GM23338 (cell line): Measurements from ENCODE around the gene BTNL2. TPM values are rescaled to one million over a fixed set of nuclear protein-coding genes. Genes with fewer than 3 reads are reported as not detected.

Experiments used
- ATAC-seq: fragments of 200-7000 bp; cut with Tn5 transposase; 3 replicates; pipeline ENCODE4 v1.9.1; 2020
- DNase-seq: peaks from one replicate; pipeline ENCODE4 v3.0.0-alpha.2; 2015; ENCODE audit warnings: low spot score
- H2AFZ ChIP-seq: fragments of 200-600 bp; sonication (generic); 2 replicates; pipeline ENCODE4 v1.8.0; 2016; ENCODE audit warnings: antibody characterized with exemption, mild to moderate bottlenecking, moderate library complexity
- H3F3A ChIP-seq: fragments of 200-600 bp; sonication (generic); replicated peaks from 2 replicates; pipeline ENCODE4 v1.8.0; 2017; ENCODE audit warnings: antibody characterized with exemption, mixed run types, low read depth
- H3K27ac ChIP-seq: fragments of 200-600 bp; sonication (generic); 2 replicates; pipeline ENCODE4 v1.6.1; 2016; ENCODE audit warnings: low read depth
- H3K27me3 ChIP-seq: fragments of 200-600 bp; sonication (generic); 2 replicates; pipeline ENCODE4 v1.8.0; 2016; ENCODE audit warnings: mild to moderate bottlenecking, mixed run types, moderate library complexity; ENCODE audit not compliant: insufficient read depth
- H3K36me3 ChIP-seq: fragments of 200-600 bp; sonication (generic); 2 replicates; pipeline ENCODE4 v1.8.0; 2016; ENCODE audit warnings: mild to moderate bottlenecking; ENCODE audit not compliant: insufficient read depth
- H3K4me1 ChIP-seq: fragments of 200-600 bp; sonication (generic); 2 replicates; pipeline ENCODE4 v1.8.0; 2016; ENCODE audit warnings: mild to moderate bottlenecking, moderate library complexity; ENCODE audit not compliant: insufficient read depth
- H3K4me2 ChIP-seq: fragments of 200-600 bp; sonication (generic); 2 replicates; pipeline ENCODE4 v1.7.1; 2017; ENCODE audit warnings: mixed run types
- H3K4me3 ChIP-seq: fragments of 200-600 bp; sonication (generic); 2 replicates; pipeline ENCODE4 v1.6.1; 2016; ENCODE audit warnings: mixed run types
- H3K79me2 ChIP-seq: fragments of 200-600 bp; sonication (generic); replicated peaks from 2 replicates; pipeline ENCODE4 v1.8.0; 2017; ENCODE audit warnings: mild to moderate bottlenecking; ENCODE audit not compliant: insufficient read depth
- H3K9me2 ChIP-seq: fragments of 200-600 bp; sonication (generic); 2 replicates; pipeline ENCODE4 v1.8.0; 2017; ENCODE audit not compliant: insufficient read depth
- H4K20me1 ChIP-seq: fragments of 200-600 bp; sonication (generic); replicated peaks from 2 replicates; pipeline ENCODE4 v1.8.0; 2017; ENCODE audit warnings: mild to moderate bottlenecking; ENCODE audit not compliant: insufficient read depth
- H3K27ac Mint-ChIP-seq: 2 replicates; pipeline ENCODE4 v1.8.0; 2020; ENCODE audit warnings: inconsistent platforms, mild to moderate bottlenecking, moderate library complexity, mixed read lengths
- H3K27me3 Mint-ChIP-seq: 3 replicates; pipeline ENCODE4 v1.8.0; 2022; ENCODE audit warnings: low read depth, mild to moderate bottlenecking, moderate library complexity, mixed read lengths, inconsistent platforms; ENCODE audit not compliant: insufficient read depth, poor library complexity
- H3K36me3 Mint-ChIP-seq: 3 replicates; pipeline ENCODE4 v1.8.0; 2021; ENCODE audit warnings: low read depth, mild to moderate bottlenecking, inconsistent platforms, moderate library complexity, mixed read lengths
- H3K4me1 Mint-ChIP-seq: 3 replicates; pipeline ENCODE4 v1.8.0; 2020; ENCODE audit warnings: mild to moderate bottlenecking, inconsistent platforms, mixed read lengths
- H3K4me3 Mint-ChIP-seq: 3 replicates; pipeline ENCODE4 v1.8.0; 2021; ENCODE audit warnings: moderate library complexity, mild to moderate bottlenecking, inconsistent platforms, mixed read lengths
- H3K9me3 Mint-ChIP-seq: 3 replicates; pipeline ENCODE4 v1.8.0; 2020; ENCODE audit warnings: moderate library complexity, mild to moderate bottlenecking, inconsistent platforms, mixed read lengths
- CREB1 ChIP-seq: fragments of 250-450 bp; sonication (Bioruptor Pico); IDR thresholded peaks from 2 replicates; pipeline ENCODE4 v1.5.0; 2020; ENCODE audit warnings: low read depth, mild to moderate bottlenecking, moderate library complexity
- EZH2 ChIP-seq: fragments of 200-600 bp; sonication (generic); IDR thresholded peaks from one replicate; pipeline ENCODE4 v1.8.0; 2017; ENCODE audit warnings: antibody characterized with exemption, mild to moderate bottlenecking, low read depth; ENCODE audit not compliant: unreplicated experiment
- EZH2phosphoT487 ChIP-seq: fragments of 200-600 bp; sonication (generic); IDR thresholded peaks from one replicate; pipeline ENCODE4 v1.8.1; 2018; ENCODE audit warnings: antibody characterized with exemption; ENCODE audit not compliant: unreplicated experiment
- JUNB ChIP-seq: IDR thresholded peaks from one replicate; pipeline ENCODE4 v1.6.1; 2016; ENCODE audit warnings: antibody characterized with exemption; ENCODE audit not compliant: unreplicated experiment
- NANOG ChIP-seq: IDR thresholded peaks from 2 replicates; pipeline ENCODE4 v1.6.1; 2016; ENCODE audit warnings: antibody characterized with exemption, borderline replicate concordance
- POLR2AphosphoS5 ChIP-seq: IDR thresholded peaks from 2 replicates; pipeline ENCODE4 v1.6.1; 2016; ENCODE audit warnings: antibody characterized with exemption, low read depth
- STAT1 ChIP-seq: IDR thresholded peaks from one replicate; pipeline ENCODE4 v1.6.1; 2016; ENCODE audit warnings: antibody characterized with exemption; ENCODE audit not compliant: unreplicated experiment
- ZNF114 ChIP-seq: fragments of 250-450 bp; sonication (Bioruptor Pico); IDR thresholded peaks from 2 replicates; pipeline ENCODE4 v1.5.0; 2020; ENCODE audit warnings: mild to moderate bottlenecking, moderate library complexity
- ZNF331 ChIP-seq: fragments of 250-450 bp; sonication (Bioruptor Pico); IDR thresholded peaks from 2 replicates; pipeline ENCODE4 v1.5.0; 2020; ENCODE audit warnings: low read depth, mild to moderate bottlenecking, moderate library complexity
- polyA plus RNA-seq: library from polyadenylated mRNA; unstranded; fragments of >200 nt; fragmentation: Nextera tagmentation; extraction: Ambion mirVana; gene quantifications from 2 replicates; pipeline ENCODE4 v1.2.1, GENCODE V29; 2016
- total RNA-seq: library from RNA; depleted of rRNA; stranded (reverse); fragments of >200 nt; shearing (Covaris generic); gene quantifications from 2 replicates; pipeline ENCODE4 v1.2.3, GENCODE V29; 2014
- TF ChIP-seq, protein P1 (sequence below): IDR thresholded peaks from one replicate; pipeline ENCODE4 v1.6.1; 2018; ENCODE audit warnings: antibody characterized with exemption; ENCODE audit not compliant: unreplicated experiment
- TF ChIP-seq, protein P2 (sequence below): IDR thresholded peaks from 2 replicates; pipeline ENCODE4 v1.6.1; 2016; ENCODE audit warnings: antibody characterized with exemption
- TF ChIP-seq, protein P3 (sequence below), 2 experiments: fragments of 200-600 bp in 1 of 2; sonication (generic) in 1 of 2; conservative IDR thresholded peaks; 2 replicates each; pipeline versions ENCODE4 v1.5.1 to v1.6.1; 2016 to 2017; ENCODE audit warnings: antibody characterized with exemption in 2 of 2, low read depth in 2 of 2, mild to moderate bottlenecking in 2 of 2, moderate library complexity in 1 of 2
- TF ChIP-seq, protein P4 (sequence below): fragments of 250-450 bp; sonication (Bioruptor Pico); IDR thresholded peaks from 2 replicates; pipeline ENCODE4 v1.5.0; 2020; ENCODE audit warnings: mild to moderate bottlenecking, moderate library complexity

Gene BTNL2
- total and polyA plus RNA-seq, 2 experiments from 2014 or later, result not detected

DNA sequence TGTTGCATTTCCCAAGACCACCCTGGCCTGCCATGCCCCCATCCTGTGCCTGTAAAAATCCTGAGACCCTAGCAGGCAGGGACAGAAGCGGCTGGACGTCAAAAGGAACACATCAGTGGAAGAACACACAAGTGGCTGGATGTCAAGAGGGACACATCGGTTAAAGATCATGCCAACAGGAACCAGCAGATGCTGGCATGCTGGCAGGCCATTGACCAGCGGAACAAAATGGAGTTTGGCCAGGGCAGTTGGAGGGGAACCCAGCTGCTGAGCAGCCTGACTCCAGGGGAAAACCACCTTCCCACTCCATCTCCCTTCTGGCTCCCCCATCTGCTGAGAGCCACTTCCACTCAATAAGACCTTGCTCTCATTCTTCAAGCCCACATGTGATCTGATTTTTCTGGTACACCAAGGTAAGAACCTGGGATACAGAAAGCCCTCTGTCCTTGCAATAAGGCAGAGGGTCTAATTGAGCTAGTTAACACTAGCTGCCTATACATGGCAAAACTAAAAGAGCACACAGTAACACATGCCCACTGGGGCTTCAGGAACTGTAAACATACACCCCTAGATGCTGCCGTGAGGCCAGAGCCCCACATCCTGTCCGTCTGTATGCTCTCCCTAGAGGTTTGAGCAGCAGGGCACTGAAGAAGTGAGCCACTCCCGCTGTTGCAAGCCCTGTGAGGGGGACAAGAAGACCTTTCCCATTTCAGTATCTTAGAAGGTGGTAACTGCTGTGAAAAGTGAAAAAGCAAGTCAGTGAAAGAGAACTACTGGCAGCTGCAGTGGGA is 31.0 kb downstream of the BTNL2 start:
- Histone ChIP-seq H4K20me1 (no peaks in the 10 kb centered on the region), H3K4me2 (no peak overlapping the region), H3K36me3 (no peaks in the 10 kb centered on the region), H3K9me2 (no peaks in the 10 kb centered on the region), H3K4me3 (no peak overlapping the region), H2AFZ (no peak overlapping the region), H3K27me3 (no peaks in the 10 kb centered on the region), H3K4me1 (no peaks in the 10 kb centered on the region), H3K79me2 (no peaks in the 10 kb centered on the region), H3F3A (no peaks in the 10 kb centered on the region), H3K27ac (no peak overlapping the region)
- no peaks in the 10 kb centered on the region for H3K9me3 Mint-ChIP-seq
- H3K27ac Mint-ChIP-seq, result no peak overlapping the region
- TF ChIP-seq, protein P1, sequence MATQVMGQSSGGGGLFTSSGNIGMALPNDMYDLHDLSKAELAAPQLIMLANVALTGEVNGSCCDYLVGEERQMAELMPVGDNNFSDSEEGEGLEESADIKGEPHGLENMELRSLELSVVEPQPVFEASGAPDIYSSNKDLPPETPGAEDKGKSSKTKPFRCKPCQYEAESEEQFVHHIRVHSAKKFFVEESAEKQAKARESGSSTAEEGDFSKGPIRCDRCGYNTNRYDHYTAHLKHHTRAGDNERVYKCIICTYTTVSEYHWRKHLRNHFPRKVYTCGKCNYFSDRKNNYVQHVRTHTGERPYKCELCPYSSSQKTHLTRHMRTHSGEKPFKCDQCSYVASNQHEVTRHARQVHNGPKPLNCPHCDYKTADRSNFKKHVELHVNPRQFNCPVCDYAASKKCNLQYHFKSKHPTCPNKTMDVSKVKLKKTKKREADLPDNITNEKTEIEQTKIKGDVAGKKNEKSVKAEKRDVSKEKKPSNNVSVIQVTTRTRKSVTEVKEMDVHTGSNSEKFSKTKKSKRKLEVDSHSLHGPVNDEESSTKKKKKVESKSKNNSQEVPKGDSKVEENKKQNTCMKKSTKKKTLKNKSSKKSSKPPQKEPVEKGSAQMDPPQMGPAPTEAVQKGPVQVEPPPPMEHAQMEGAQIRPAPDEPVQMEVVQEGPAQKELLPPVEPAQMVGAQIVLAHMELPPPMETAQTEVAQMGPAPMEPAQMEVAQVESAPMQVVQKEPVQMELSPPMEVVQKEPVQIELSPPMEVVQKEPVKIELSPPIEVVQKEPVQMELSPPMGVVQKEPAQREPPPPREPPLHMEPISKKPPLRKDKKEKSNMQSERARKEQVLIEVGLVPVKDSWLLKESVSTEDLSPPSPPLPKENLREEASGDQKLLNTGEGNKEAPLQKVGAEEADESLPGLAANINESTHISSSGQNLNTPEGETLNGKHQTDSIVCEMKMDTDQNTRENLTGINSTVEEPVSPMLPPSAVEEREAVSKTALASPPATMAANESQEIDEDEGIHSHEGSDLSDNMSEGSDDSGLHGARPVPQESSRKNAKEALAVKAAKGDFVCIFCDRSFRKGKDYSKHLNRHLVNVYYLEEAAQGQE, result no peak
- TF ChIP-seq CREB1 (CRISPR knock-in tag), result no peak
- TF ChIP-seq JUNB, result no peak
- TF ChIP-seq, protein P2, sequence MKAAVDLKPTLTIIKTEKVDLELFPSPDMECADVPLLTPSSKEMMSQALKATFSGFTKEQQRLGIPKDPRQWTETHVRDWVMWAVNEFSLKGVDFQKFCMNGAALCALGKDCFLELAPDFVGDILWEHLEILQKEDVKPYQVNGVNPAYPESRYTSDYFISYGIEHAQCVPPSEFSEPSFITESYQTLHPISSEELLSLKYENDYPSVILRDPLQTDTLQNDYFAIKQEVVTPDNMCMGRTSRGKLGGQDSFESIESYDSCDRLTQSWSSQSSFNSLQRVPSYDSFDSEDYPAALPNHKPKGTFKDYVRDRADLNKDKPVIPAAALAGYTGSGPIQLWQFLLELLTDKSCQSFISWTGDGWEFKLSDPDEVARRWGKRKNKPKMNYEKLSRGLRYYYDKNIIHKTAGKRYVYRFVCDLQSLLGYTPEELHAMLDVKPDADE, result no peak
- TF ChIP-seq EZH2, result no peak
- TF ChIP-seq ZNF331 (CRISPR knock-in tag), result no peak
- no peak for TF ChIP-seq POLR2AphosphoS5
- TF ChIP-seq, protein P3, sequence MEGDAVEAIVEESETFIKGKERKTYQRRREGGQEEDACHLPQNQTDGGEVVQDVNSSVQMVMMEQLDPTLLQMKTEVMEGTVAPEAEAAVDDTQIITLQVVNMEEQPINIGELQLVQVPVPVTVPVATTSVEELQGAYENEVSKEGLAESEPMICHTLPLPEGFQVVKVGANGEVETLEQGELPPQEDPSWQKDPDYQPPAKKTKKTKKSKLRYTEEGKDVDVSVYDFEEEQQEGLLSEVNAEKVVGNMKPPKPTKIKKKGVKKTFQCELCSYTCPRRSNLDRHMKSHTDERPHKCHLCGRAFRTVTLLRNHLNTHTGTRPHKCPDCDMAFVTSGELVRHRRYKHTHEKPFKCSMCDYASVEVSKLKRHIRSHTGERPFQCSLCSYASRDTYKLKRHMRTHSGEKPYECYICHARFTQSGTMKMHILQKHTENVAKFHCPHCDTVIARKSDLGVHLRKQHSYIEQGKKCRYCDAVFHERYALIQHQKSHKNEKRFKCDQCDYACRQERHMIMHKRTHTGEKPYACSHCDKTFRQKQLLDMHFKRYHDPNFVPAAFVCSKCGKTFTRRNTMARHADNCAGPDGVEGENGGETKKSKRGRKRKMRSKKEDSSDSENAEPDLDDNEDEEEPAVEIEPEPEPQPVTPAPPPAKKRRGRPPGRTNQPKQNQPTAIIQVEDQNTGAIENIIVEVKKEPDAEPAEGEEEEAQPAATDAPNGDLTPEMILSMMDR (conservative IDR thresholded peaks at IDR 0.05; ENCODE audit: low read depth in 2 of 2), result no peak
- no peak for TF ChIP-seq NANOG
- TF ChIP-seq STAT1, result no peak
- TF ChIP-seq ZNF114 (CRISPR knock-in tag), result no peak
- TF ChIP-seq, protein P4, sequence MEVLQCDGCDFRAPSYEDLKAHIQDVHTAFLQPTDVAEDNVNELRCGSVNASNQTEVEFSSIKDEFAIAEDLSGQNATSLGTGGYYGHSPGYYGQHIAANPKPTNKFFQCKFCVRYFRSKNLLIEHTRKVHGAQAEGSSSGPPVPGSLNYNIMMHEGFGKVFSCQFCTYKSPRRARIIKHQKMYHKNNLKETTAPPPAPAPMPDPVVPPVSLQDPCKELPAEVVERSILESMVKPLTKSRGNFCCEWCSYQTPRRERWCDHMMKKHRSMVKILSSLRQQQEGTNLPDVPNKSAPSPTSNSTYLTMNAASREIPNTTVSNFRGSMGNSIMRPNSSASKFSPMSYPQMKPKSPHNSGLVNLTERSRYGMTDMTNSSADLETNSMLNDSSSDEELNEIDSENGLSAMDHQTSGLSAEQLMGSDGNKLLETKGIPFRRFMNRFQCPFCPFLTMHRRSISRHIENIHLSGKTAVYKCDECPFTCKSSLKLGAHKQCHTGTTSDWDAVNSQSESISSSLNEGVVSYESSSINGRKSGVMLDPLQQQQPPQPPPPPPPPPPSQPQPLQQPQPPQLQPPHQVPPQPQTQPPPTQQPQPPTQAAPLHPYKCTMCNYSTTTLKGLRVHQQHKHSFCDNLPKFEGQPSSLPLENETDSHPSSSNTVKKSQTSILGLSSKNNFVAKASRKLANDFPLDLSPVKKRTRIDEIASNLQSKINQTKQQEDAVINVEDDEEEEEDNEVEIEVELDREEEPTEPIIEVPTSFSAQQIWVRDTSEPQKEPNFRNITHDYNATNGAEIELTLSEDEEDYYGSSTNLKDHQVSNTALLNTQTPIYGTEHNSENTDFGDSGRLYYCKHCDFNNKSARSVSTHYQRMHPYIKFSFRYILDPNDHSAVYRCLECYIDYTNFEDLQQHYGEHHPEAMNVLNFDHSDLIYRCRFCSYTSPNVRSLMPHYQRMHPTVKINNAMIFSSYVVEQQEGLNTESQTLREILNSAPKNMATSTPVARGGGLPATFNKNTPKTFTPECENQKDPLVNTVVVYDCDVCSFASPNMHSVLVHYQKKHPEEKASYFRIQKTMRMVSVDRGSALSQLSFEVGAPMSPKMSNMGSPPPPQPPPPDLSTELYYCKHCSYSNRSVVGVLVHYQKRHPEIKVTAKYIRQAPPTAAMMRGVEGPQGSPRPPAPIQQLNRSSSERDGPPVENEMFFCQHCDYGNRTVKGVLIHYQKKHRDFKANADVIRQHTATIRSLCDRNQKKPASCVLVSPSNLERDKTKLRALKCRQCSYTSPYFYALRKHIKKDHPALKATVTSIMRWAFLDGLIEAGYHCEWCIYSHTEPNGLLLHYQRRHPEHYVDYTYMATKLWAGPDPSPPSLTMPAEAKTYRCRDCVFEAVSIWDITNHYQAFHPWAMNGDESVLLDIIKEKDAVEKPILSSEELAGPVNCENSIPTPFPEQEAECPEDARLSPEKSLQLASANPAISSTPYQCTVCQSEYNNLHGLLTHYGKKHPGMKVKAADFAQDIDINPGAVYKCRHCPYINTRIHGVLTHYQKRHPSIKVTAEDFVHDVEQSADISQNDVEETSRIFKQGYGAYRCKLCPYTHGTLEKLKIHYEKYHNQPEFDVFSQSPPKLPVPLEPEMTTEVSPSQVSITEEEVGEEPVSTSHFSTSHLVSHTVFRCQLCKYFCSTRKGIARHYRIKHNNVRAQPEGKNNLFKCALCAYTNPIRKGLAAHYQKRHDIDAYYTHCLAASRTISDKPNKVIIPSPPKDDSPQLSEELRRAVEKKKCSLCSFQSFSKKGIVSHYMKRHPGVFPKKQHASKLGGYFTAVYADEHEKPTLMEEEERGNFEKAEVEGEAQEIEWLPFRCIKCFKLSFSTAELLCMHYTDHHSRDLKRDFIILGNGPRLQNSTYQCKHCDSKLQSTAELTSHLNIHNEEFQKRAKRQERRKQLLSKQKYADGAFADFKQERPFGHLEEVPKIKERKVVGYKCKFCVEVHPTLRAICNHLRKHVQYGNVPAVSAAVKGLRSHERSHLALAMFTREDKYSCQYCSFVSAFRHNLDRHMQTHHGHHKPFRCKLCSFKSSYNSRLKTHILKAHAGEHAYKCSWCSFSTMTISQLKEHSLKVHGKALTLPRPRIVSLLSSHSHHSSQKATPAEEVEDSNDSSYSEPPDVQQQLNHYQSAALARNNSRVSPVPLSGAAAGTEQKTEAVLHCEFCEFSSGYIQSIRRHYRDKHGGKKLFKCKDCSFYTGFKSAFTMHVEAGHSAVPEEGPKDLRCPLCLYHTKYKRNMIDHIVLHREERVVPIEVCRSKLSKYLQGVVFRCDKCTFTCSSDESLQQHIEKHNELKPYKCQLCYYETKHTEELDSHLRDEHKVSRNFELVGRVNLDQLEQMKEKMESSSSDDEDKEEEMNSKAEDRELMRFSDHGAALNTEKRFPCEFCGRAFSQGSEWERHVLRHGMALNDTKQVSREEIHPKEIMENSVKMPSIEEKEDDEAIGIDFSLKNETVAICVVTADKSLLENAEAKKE (CRISPR knock-in tag), result no peak
- TF ChIP-seq EZH2phosphoT487, result no peak
- H3K36me3 Mint-ChIP-seq, result no peaks in the 10 kb centered on the region
- DNase-seq (no peak), ATAC-seq (no peak)
- no peaks in the 10 kb centered on the region for H3K27me3 Mint-ChIP-seq
- no peak overlapping the region for H3K4me3 Mint-ChIP-seq
- no peaks in the 10 kb centered on the region for H3K4me1 Mint-ChIP-seq
